GM21737 (cell line): ENCODE measurements around the gene LAP3.
A peak's percentile ranks its signal among the peaks of the same experiment; 100 is the strongest.

ENCODE experiments used
- ATAC-seq: cut with Tn5 transposase; IDR thresholded peaks from one replicate; pipeline ENCODE4 v1.9.1; 2021; ENCODE audit warnings: mild to moderate bottlenecking, moderate library complexity; ENCODE audit not compliant: unreplicated experiment

LAP3 gene

DNA sequence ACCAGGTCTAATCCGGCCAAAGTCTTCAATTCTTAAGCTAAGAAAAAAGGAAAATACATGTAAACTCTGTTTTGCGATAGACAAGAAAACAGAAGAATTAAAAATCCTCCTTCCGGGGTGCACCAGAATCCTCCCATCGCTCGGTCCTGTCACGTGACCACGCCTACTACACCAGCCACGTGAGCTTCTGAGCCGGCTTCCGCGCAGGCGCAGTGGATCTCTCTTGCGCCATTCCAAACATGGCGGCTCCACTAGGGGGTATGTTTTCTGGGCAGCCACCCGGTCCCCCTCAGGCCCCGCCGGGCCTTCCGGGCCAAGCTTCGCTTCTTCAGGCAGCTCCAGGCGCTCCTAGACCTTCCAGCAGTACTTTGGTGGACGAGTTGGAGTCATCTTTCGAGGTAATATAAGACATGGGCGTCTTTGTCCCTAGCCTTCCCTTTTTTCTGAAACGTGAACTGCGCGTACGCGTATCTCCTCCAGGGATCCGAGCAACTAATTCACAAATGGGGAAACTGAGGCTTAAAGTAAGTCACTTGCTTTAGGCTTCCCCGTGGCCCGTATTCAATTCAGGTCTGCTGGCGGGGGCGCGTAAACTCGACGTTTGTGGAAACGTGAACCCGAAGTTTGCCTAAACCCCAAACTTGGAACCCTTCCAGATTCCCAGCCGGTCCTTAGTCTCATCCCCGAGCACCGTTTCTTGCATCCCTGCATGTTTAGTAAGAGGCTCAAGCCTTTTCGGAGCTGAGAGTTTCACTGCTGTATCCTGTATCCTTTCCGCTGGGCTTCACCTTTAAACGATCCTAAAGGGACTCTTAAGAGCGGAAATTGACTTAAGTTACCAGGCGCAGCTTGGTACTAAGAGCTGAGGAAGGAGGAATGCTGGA lies 37.7 kb downstream of the LAP3 start, which contains the start of gene MED28:
MED28 (plus strand) TSS at position 226 of the 884 bp plus-strand sequence; CDS start at position 240, 14 bp downstream.
- peak; percentile 96 for ATAC-seq

DNA sequence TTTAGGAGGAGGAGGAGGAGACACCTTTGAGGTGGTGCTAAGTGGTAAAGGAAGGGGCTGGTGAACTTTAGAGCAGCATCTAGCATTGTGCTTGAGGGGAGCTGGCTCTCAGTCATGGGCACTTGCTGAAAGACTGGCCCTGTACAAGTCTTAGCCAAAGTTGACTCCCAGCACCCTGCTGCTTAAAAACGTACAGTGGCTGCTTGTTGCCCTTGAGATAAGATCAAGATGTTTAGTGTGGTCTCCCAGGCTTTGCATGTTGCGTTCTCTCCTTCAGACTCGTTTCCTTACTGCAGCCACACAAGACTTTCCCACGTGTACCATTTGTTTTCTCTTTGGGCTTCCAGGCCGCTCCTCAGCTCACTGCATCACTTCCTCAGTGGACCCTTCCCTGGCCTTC lies 39.3 kb downstream of the LAP3 start:
- no peak for ATAC-seq

DNA sequence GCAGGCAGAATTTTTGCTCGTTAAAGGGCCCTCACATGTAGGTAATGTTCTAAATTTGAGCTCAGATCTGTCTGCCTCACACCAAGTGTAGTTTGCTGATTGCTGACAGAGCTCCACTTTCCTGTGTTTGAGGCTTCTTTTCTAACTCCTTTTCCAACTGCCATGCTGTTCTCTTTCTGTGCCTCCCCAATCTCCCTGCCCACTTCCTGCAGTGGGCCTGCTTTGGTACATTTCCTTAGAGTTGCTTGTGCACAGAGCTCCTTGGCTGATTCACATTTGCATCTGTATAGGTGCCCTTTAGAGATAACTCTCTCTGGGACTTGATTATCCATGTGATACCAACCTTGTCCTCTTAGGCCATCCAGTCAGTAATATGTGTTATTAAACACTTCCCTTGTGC lies 41.9 kb downstream of the LAP3 start:
- ATAC-seq = no peak

DNA sequence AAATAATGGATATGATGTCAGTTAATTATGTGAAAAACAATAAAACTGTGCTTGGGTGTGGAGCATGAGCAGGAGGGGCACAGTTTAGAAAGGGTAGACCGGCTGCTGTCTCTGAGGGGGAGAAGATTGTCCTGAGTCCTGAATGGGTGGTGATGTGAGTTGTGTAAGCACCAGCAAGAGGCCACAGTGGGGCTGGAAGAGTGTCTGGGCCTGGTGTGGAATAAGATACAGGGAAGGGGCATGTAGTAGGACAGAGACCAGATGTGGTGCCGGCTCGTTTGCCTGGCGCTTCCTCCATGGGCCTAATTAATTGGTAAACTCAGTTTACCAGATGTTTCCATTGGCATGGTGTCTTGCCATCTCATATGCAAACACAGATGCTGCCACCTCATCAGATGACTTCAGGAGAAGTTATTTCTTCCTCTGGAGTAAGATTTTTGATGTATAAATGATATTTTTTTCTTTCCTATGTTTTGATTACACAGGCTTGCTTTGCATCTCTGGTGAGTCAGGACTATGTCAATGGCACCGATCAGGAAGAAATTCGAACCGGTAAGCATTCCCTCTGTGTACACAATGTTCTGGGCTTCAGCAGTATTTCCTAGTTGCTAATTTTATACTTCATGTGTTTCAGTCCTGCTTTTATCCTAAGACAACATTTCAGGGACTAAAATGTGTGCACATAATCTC lies 42.6 kb downstream of the LAP3 start:
- no peak for ATAC-seq

DNA sequence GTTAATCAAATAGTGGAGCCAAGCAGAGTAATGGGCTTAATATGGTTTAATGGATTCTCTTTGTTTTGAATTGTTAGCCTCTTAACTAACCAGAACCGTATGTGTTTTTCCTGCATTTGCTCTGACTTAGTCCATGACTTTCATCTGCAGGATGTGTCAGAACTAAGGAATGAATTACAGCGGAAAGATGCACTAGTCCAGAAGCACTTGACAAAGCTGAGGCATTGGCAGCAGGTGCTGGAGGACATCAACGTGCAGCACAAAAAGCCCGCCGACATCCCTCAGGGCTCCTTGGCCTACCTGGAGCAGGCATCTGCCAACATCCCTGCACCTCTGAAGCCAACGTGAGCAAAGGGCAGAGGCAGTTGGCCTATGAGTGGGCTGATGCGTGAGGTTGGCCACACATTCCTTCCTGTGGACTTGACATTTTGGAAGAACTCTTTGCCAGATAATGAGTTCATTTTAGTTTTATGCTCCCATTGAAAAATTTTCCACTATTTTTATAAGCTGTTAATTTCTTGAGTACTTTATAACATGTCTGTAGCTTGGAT lies 46.5 kb downstream of the LAP3 start:
- ATAC-seq = no peak

DNA sequence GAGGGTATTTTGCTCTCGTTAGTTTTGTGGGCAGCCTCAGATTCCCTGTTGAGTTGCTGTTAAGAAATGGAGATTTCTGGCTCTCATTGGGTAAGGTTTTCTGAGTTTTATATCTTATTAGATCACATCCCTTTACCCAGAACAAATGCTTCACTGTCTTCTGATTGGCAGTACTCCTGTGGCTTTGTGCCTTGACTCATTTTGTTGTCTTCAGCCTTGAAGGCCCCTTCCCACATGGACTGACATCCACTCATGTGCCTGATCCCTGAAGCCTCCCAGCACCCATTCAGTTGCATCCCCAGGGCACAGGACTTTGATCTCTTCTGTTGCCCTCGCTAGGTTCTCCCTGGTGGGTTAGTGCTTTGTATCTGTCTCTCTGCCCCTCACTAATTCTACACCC lies 47.8 kb downstream of the LAP3 start:
- ATAC-seq = no peak

DNA sequence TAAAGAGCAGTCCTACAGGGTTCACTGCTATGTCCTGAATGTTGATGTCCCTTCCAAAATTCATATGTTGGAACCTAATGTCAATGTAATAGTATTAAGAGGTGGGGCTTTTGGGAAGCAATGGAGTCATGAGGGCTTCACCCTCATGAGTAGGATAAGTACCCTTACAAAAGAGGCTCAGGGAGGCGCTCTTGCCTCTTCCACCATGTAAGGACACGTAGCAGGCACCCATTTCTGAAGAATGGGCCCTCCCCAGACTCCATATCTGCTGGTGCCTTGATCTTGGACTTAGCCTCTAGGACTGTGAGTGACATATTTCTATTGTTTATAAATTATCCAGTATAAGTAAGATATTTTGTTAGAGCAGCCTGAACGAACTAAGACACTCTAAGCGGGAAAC lies 53.2 kb downstream of the LAP3 start:
- no peak for ATAC-seq

DNA sequence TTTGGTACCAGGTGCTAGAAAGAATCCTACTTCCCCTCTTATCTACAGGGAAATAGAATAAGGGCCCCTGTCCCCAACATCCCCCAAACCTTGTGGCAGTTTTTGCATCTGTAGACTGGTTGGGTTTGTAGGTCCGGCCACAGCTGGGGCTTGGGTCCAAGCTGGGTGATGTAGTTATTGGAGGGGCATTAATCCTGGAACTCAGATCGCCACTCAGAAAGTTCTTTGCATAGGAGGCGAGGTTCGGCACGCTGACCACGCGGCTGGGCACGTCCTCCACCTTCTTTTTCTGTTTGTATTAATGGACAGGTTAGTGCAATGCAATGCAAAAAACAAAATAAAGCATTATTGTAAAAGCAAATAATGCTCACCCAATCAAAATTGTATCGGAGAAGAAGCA lies 56.6 kb downstream of the LAP3 start:
- no peak for ATAC-seq

DNA sequence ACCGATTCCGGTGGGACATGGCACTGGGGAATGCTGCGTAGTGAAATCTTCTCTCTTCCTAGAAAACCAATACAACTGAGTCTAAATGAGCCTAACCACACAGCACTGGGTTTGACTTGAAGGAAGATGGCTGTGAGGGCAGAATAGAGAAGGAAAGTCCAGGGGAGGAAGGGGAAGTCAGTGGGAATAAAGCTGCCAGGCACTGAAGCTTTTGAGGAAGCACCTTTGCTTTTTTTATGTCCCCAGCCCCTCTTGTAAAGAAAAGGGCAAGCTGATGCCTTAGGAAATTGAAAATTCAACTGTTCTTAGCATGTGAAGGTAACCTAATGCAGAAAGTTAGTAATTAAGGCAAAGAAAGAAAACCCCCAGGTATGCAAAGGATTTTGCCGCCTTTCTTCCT lies 58.1 kb downstream of the LAP3 start:
- ATAC-seq = no peak

DNA sequence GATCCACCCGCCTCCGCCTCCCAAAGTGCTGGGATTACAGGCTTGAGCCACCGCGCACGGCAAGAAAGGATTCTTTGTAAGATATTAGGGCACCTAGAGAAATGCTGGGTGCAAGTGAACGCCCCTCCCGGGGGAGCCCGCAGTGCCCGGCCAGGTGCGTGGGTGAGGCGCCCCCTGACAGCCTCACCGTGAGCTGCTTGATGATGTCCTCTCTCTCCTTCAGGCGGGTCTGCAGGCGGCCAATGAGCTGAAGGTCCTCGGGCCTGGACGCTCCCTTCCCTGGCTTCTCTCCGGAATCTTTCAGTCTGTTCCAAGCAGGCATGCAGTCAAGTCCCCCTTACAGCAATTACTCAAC lies 59.3 kb downstream of the LAP3 start:
- peak; percentile 5 for ATAC-seq

DNA sequence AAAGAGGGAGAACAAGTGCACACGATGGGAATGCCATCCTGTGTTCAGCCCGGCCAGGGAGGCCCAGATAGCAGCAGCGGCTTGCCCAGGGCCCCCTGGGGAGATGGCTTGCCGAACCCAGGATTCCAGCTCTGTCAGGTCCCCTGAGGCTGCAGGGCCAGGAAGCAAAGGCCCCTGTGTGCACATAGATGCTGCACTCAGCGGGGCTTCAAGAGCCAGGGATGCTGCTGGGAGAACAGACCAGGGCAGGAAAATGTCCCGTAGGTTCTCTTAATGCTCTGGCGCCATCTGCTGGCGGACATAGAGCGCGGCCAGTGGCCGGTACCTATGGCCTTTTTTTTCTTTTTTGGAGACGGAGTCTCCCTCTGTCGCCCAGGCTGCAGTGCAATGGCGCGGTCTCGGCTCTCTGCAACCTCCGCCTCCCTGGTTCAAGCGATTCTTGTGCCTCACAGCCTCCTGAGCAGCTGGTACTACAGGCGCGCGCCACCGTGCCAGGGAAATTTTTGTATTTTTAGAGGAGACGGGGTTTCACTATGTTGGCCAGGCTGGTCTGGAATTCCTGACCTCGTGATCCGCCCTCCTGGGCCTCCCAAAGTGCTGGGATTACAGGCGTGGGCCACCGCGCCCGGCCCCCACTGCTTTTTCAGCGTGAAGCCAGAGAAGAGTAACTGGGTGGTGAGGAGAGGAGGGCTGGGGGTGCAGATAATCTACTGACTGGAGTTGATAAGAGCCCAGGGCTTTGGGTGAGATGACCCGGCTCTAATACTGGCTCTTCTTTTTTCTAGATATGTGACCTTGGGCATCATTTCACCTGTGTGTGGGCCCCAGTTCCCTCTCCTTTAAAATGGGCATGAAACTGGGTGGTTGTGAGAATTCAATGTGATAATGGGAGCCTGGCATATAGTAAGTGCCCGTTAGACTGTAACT lies 60.0 kb downstream of the LAP3 start:
- ATAC-seq = peak; percentile 76

DNA sequence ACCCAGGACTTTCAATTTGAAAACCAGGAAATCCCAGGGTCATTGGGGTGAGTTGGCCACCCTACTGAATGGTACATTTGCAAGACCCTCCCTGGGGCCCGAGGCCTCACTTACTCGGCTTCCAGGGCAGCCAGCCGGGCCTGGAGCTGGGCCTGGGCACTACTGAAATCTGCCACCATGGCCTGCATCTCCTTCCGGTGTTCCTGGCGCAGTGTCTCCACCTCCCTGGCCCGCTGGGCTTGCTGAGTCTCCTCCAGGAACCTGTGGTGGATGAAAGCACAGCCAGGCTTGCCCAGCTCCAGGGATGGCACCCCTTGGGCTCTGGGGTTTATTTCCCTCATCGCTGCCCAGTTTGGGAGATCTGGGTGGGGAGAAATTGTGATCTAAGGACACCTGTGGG lies 62.1 kb downstream of the LAP3 start:
- no peak for ATAC-seq

DNA sequence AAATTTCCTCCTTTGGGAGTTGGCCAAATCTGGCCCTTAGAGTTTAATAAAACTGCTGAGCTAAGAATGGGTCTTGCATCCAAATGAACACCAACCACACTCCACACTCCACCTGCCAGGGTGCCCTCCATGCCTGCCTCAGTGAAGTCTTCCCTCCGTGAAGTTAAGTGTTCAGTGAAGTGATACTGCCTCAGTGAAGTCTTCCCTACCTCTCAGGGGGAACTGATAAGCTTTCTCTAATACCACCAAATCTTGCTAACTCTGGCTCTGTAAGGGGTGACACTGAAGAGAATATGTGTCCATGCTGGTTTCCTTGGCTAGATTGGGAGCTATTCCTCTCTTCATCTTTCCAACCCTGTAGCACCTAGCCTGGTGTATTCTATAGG lies 65.4 kb downstream of the LAP3 start:
- ATAC-seq = no peak

DNA sequence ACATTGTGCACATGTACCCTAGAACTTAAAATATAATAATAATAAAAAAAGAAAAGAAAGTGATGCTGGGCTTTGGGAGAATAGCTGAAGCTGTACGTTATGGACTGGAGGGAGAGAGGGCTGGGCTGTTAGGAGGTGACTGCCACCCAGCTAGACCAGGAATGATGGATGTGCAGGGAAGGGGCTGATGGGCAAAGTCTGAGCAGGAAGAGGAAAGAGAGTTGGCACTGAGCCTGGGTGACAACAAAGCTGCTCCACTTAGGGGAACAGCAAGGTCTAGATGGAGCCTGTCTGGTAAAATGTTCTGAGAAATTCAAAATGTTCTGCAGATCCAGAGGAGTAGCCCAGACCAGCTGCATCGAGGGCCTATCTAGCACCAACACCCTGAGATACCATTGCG lies 69.7 kb downstream of the LAP3 start:
- no peak for ATAC-seq

DNA sequence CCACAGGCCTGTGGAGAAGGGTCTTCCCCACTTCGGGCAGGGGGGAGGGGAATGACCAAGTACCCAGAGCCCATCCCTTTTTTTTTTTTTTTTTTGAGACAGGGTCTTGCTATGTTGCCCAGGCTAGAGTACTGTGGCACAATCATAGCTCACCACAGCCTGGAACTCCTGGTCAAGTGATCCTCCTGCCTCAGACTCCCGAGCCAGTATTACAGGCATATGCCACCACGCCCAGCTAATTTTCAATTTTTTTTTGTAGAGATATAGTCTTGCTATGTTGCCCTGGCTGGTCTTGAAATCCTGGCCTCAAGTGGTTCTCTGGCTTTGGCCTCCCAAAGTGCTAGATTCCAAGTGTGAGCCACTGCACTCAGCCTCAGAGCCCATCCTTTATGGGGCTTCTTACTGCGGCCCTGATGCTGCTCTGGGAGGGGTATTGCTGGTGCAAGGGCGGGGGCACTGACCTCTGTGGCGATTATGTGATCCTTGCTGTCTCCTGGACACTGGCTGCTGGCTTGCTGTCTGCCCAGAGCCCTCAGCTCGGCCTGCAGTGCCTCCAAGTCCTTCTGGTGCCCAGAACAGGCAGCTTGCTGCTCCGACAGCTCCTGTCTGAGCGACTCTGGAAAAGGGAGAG lies 70.3 kb downstream of the LAP3 start:
- ATAC-seq = no peak

DNA sequence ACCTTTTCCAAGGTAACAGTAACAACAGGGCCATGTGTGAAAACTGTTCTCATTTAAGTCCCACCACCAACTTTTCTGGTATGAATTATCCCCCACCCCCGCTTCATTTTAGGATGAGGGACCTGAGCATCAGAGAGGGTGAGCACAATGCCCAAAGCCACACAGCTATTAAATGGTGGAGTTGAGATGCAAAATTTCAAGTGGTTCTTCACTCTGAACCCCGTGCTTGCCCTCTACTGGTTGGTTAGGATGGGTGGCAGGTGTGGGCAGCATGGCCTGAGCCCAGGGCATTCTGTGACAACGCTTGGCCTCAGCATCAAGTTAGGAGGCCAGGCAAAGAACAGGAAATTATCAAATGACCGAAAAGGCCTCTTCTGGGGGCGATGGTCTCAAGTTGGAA lies 70.9 kb downstream of the LAP3 start:
- ATAC-seq = no peak

DNA sequence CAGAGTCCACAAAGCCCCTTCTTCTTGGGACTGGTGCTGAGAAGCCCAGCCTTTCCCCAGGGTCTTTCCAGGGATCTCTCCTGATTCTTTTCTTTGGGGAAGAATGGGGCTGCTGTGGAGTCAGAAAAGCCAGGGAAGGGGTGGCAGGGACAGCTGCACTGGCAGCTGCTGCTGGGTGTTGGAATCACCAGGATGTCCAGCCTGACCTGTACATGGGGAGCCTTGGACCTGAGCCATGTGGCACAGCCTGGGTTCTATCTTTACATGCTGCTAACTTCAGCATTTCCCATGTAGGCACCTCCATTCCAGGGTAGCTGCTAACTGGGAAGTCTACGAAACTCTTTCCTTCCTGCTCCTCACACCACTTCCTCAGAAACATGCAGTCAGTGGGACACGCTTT lies 73.4 kb downstream of the LAP3 start:
- no peak for ATAC-seq

DNA sequence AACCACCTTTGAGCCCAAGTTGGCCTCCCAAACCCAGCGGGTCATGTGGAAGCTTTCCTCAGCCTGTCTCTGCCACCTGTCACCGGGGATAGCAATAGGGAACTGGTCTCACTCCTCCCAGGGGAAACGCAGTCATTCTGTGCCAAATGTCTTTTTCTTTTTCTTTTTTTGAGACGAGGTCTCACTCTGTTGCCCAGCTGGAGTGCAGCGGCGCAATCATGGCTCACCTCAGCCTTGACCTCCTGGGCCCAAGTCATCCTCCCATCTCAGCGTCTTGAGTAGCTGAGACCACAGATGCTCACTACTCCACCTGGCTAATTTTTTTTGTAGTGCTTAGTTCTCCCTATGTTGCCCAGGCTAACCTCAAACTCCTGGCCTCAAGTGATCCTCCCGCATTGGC lies 77.7 kb downstream of the LAP3 start:
- ATAC-seq = no peak

DNA sequence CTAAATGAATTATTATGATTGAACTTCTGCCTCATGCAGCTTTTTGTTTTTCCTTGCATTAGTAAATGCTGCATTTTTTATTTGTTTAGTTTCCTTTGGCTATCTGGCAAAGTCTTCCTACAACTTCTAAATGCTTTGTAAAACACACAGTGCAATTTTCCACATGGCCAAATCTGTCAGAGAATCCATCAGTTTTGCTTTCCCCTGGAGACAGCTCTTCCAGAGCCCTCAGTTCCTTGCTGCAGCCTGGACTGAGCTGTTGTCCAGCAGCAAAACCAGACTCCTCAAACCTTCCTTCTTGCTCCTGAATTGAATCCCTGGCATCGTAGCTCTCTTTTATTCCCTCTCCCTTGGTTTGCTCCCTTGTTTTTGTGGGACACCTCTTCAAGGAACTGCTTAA lies 80.1 kb downstream of the LAP3 start:
- no peak for ATAC-seq
